Uterus (tissue), 4 donors: Measurements from ENCODE around the gene DGKK. TPM values are rescaled to one million over a fixed set of nuclear protein-coding genes. Genes with fewer than 3 reads are reported as not detected.

Experiments
- DNase-seq, 2 donors: peaks; one replicate each; pipeline ENCODE4 v3.0.0-alpha.2; 2019 to 2020
- H3K27ac ChIP-seq, 2 donors: fragments of 200-600 bp; sonication (generic); 1 replicate in 1 of 2; 2 replicates in 1 of 2; pipeline ENCODE4 v1.5.1; 2016 to 2018
- H3K27me3 ChIP-seq, 2 donors: fragments of 200-600 bp; sonication (generic); one replicate each; pipeline ENCODE4 v1.5.1; 2018 to 2019; ENCODE audit warnings: control low read depth in 1 of 2
- H3K36me3 ChIP-seq, 2 donors: fragments of 200-600 bp; sonication (generic); one replicate each; pipeline ENCODE4 v1.5.1; 2019; ENCODE audit warnings: control low read depth in 1 of 2
- H3K4me1 ChIP-seq, 2 donors: fragments of 200-600 bp; sonication (generic); one replicate each; pipeline ENCODE4 v1.5.1; 2018 to 2019; ENCODE audit warnings: control low read depth in 1 of 2
- H3K4me3 ChIP-seq, 2 donors: fragments of 200-600 bp; sonication (generic); 1 replicate in 1 of 2; 2 replicates in 1 of 2; pipeline ENCODE4 v1.5.1; 2018 to 2019; ENCODE audit warnings: mild to moderate bottlenecking in 1 of 2
- H3K9me3 ChIP-seq, 2 donors: fragments of 200-600 bp; sonication (generic); one replicate each; pipeline ENCODE4 v1.5.1; 2019; ENCODE audit warnings: control low read depth in 1 of 2
- CTCF ChIP-seq, 4 experiments: fragments of 200-600 bp in 2 of 4; fragments of 450-650 bp in 2 of 4; sonication (generic) in 2 of 4; IDR thresholded peaks; one replicate each; pipeline ENCODE4 v1.5.1; 2016 to 2019; ENCODE audit warnings: antibody characterized with exemption in 4 of 4, mild to moderate bottlenecking in 2 of 4, moderate library complexity in 1 of 4
- POLR2A ChIP-seq, 2 donors: fragments of 450-650 bp; IDR thresholded peaks; one replicate each; pipeline ENCODE4 v1.6.1; 2016; ENCODE audit warnings: antibody characterized with exemption in 2 of 2, mild to moderate bottlenecking in 1 of 2, moderate library complexity in 1 of 2
- intact Hi-C: fragments of 100-400 bp; cut with DNase I; formaldehyde crosslinking; loops from one replicate; pipeline ENCODE4 v1.15.1; 2023; ENCODE audit warnings: low total_unique reads
- total RNA-seq, 4 donors: library from RNA; depleted of rRNA in 3 of 4; stranded (reverse); fragments of >200 nt in 3 of 4; gene quantifications; one replicate each; pipeline versions ENCODE4 v1.1.0 to v1.2.4, GENCODE V29; 2014 to 2023
- donor health status: DM: yes; HTN: yes; CAD: no.

The DGKK gene
- total RNA-seq, 4 donors from 2014 or later: 0.35 TPM; not detected in 3

DNA sequence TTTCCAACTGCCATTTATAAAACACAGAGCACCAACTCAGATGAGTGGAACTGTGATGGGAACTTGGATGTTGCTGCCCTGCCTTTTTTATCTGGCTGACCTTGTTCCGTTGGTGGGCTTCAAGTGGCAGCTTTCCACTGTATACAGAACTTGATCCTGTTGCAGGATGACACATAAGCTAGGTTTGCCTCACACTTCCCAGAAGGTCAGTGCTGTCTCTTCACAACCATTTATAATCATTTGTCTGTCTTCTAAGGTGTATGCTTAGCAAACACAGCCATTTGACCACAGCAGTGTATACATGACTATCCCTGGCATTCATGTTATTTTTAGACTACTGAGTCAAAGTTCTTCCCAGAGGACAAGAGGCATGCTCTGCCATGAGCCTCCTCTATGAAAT, 20.3 kb downstream of the DGKK start:
- Histone ChIP-seq H3K27ac (no peak overlapping the region), H3K9me3 (no peaks in the 10 kb centered on the region), H3K4me1 (no peaks in the 10 kb centered on the region), H3K36me3 (no peaks in the 10 kb centered on the region), H3K4me3 (no peak overlapping the region), H3K27me3 (no peaks in the 10 kb centered on the region)
- DNase-seq: no peak
- intact Hi-C loops: no loop called here
- TF ChIP-seq CTCF (IDR thresholded peaks at IDR 0.05) (no peak), POLR2A (IDR thresholded peaks at IDR 0.05) (no peak)

DNA sequence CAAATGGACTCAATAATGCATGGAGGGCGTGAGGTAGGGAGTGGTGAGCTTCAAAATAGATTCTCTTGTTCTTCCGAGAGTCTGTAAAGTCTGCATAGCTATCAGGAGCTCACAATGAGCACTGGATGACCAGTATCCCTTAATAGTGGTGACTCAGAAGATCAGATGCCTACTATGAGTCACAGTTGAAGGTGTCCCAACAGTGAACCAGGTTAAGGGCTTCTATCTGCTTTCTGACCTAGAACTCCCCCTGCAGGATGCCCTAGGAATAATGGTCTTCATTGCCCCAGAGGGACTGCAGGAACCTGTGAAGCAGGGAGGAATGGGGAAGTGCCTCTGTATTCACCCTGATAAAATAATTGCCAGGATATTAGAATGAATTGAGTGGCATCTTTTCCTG, 22.1 kb downstream of the DGKK start:
- no peaks in the 10 kb centered on the region for H3K36me3 ChIP-seq
- no peaks in the 10 kb centered on the region for H3K27me3 ChIP-seq
- H3K4me3 ChIP-seq: no peak overlapping the region
- intact Hi-C loops: no loop called here
- no peak for TF ChIP-seq CTCF (IDR thresholded peaks at IDR 0.05)
- TF ChIP-seq POLR2A (IDR thresholded peaks at IDR 0.05): no peak
- H3K9me3 ChIP-seq: no peaks in the 10 kb centered on the region
- H3K27ac ChIP-seq: no peak overlapping the region
- no peak for DNase-seq
- H3K4me1 ChIP-seq: no peaks in the 10 kb centered on the region

GRCh38 chrX:50447535-50447934, 23.1 kb downstream of the DGKK start:
- Histone ChIP-seq H3K9me3 (no peaks in the 10 kb centered on the region), H3K4me1 (no peaks in the 10 kb centered on the region), H3K27ac (no peak overlapping the region), H3K36me3 (no peaks in the 10 kb centered on the region), H3K4me3 (no peak overlapping the region), H3K27me3 (no peaks in the 10 kb centered on the region)
- TF ChIP-seq CTCF (IDR thresholded peaks at IDR 0.05) (no peak), POLR2A (IDR thresholded peaks at IDR 0.05) (no peak)
- intact Hi-C loops: no loop called here
- no peak for DNase-seq

- H3K4me1 ChIP-seq: no peaks in the 10 kb centered on the region
- no peak overlapping the region for H3K4me3 ChIP-seq
- no peaks in the 10 kb centered on the region for H3K27me3 ChIP-seq
- TF ChIP-seq POLR2A (IDR thresholded peaks at IDR 0.05) (no peak), CTCF (IDR thresholded peaks at IDR 0.05) (no peak)
- H3K36me3 ChIP-seq: no peaks in the 10 kb centered on the region
- H3K9me3 ChIP-seq: no peaks in the 10 kb centered on the region
- no peak for DNase-seq
- no peak overlapping the region for H3K27ac ChIP-seq
- intact Hi-C loops: no loop called here
Observed at GRCh38 chrX:50442426-50443116, 28.1 kb downstream of the DGKK start.

DNA sequence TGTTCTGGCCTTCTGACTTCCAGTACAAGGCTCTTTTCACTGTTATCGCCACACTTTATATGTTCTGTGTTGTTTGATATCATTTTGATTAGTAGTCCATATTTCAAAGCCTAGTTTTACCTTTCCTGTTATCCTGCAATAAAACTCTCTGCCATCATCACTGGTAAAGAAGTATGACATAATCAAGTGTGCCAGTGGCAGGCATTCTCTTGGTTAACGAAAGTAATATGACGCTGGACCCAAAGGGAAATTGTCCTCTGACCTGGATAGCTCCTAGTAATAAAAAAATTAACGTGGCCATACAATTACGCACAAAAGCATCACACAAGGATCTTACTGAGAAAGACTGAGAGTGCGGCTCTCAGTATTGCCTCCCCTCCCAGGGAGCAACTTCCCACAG, 33.8 kb downstream of the DGKK start:
- H3K4me3 ChIP-seq: no peak overlapping the region
- H3K27me3 ChIP-seq: no peaks in the 10 kb centered on the region
- H3K9me3 ChIP-seq: no peaks in the 10 kb centered on the region
- no peak overlapping the region for H3K27ac ChIP-seq
- TF ChIP-seq POLR2A (IDR thresholded peaks at IDR 0.05): no peak
- no peak for TF ChIP-seq CTCF (IDR thresholded peaks at IDR 0.05)
- no peaks in the 10 kb centered on the region for H3K36me3 ChIP-seq
- intact Hi-C loops: no loop called here
- H3K4me1 ChIP-seq: no peaks in the 10 kb centered on the region
- no peak for DNase-seq
